Right atrium auricular region (tissue), 2 donors: ENCODE data around the gene AGXT. TPM values are rescaled to one million over a fixed set of nuclear protein-coding genes. Genes with fewer than 3 reads are reported as not detected.

Source experiments
- DNase-seq: peaks from one replicate; pipeline ENCODE4 v3.0.0-alpha.2; 2019; ENCODE audit warnings: low spot score
- H3K27ac ChIP-seq, 2 donors: fragments of 200-600 bp; sonication (generic); 1 replicate in 1 of 2; 2 replicates in 1 of 2; pipeline ENCODE4 v1.5.1; 2016 to 2019
- H3K27me3 ChIP-seq, 2 donors: fragments of 200-600 bp; sonication (generic); one replicate each; pipeline versions ENCODE4 v1.5.1 to v1.6.0; 2017 to 2019
- H3K36me3 ChIP-seq: fragments of 200-600 bp; sonication (generic); one replicate; pipeline ENCODE4 v1.5.1; 2016
- H3K4me1 ChIP-seq, 2 donors: fragments of 200-600 bp; sonication (generic); one replicate each; pipeline versions ENCODE4 v1.5.1 to v1.6.0; 2017 to 2019
- H3K4me3 ChIP-seq, 2 donors: fragments of 200-600 bp; sonication (generic); 1 replicate in 1 of 2; 2 replicates in 1 of 2; pipeline ENCODE4 v1.5.1; 2017 to 2019; ENCODE audit warnings: mild to moderate bottlenecking in 1 of 2, moderate library complexity in 1 of 2
- H3K9me3 ChIP-seq, 2 donors: fragments of 200-600 bp; sonication (generic); one replicate each; pipeline ENCODE4 v1.5.1; 2019
- CTCF ChIP-seq, 2 donors: fragments of 200-600 bp; sonication (generic); IDR thresholded peaks; one replicate each; pipeline ENCODE4 v1.5.1; 2019; ENCODE audit warnings: antibody characterized with exemption in 2 of 2
- total RNA-seq, 2 donors: library from RNA; depleted of rRNA; stranded (reverse); fragments of >200 nt; gene quantifications; one replicate each; pipeline ENCODE4 v1.1.0, GENCODE V29; 2016

AGXT gene
- total RNA-seq, 2 donors from 2014 or later: not detected

GRCh38 chr2:240916571-240917008, 48.0 kb downstream of the AGXT start:
- peaks cover 0 to 4% of the 10 kb centered on the region in 2 donors for H3K27me3 ChIP-seq
- H3K4me3 ChIP-seq: no peak overlapping the region
- peaks cover 0 to 51% of the 10 kb centered on the region in 2 donors for H3K4me1 ChIP-seq
- no peak overlapping the region for H3K27ac ChIP-seq
- TF ChIP-seq CTCF (IDR thresholded peaks at IDR 0.05): no peak
- no peaks in the 10 kb centered on the region for H3K9me3 ChIP-seq
- H3K36me3 ChIP-seq: no peaks in the 10 kb centered on the region
- DNase-seq: peak; percentile 89

GRCh38 chr2:240917009-240917683, 48.5 kb downstream of the AGXT start:
- peaks cover 0 to 51% of the 10 kb centered on the region in 2 donors for H3K4me1 ChIP-seq
- DNase-seq: no peak
- no peak overlapping the region for H3K4me3 ChIP-seq
- H3K27me3 ChIP-seq: peaks cover 0 to 4% of the 10 kb centered on the region in 2 donors
- H3K36me3 ChIP-seq: no peaks in the 10 kb centered on the region
- no peak overlapping the region for H3K27ac ChIP-seq
- no peak for TF ChIP-seq CTCF (IDR thresholded peaks at IDR 0.05)
- no peaks in the 10 kb centered on the region for H3K9me3 ChIP-seq

- DNase-seq: peak; percentile 58
- H3K4me3 ChIP-seq: no peak overlapping the region
- no peak for TF ChIP-seq CTCF (IDR thresholded peaks at IDR 0.05)
These were observed 49.1 kb downstream of the AGXT start for GRCh38 chr2:240917684-240918257.

GRCh38 chr2:240918258-240919091, 49.9 kb downstream of the AGXT start:
- Histone ChIP-seq H3K4me3 (no peak overlapping the region), H3K27ac (no peak overlapping the region), H3K9me3 (no peaks in the 10 kb centered on the region), H3K27me3 (peaks cover 0 to 4% of the 10 kb centered on the region in 2 donors), H3K36me3 (no peaks in the 10 kb centered on the region), H3K4me1 (peaks cover 0 to 43% of the 10 kb centered on the region in 2 donors)
- peak; percentile 42 for DNase-seq
- no peak for TF ChIP-seq CTCF (IDR thresholded peaks at IDR 0.05)

More at GRCh38 chr2:240917684-240918257, 49.1 kb downstream of the AGXT start:
- Histone ChIP-seq H3K27me3 (peaks cover 0 to 4% of the 10 kb centered on the region in 2 donors), H3K36me3 (no peaks in the 10 kb centered on the region), H3K9me3 (no peaks in the 10 kb centered on the region), H3K27ac (no peak overlapping the region), H3K4me1 (peaks cover 0 to 50% of the 10 kb centered on the region in 2 donors)

GRCh38 chr2:240919161-240919781, 50.6 kb downstream of the AGXT start:
- TF ChIP-seq CTCF (IDR thresholded peaks at IDR 0.05): no peak
- Histone ChIP-seq H3K4me3 (no peak overlapping the region), H3K36me3 (no peaks in the 10 kb centered on the region), H3K27ac (no peak overlapping the region), H3K27me3 (peaks cover 0 to 4% of the 10 kb centered on the region in 2 donors), H3K9me3 (no peaks in the 10 kb centered on the region), H3K4me1 (peaks cover 0 to 35% of the 10 kb centered on the region in 2 donors)
- peak; percentile 53 for DNase-seq
